HG03378 (cell line): Measurements from ENCODE around the gene TUFM.
"Not testable (repeated sequence)": the region's sequence is repeated elsewhere in the genome, so short reads cannot be mapped to it uniquely, and the experiment has no call there.

ENCODE experiments used
- ATAC-seq: cut with Tn5 transposase; IDR thresholded peaks from one replicate; pipeline ENCODE4 v1.9.1; 2021; ENCODE audit warnings: mild to moderate bottlenecking, moderate library complexity; ENCODE audit not compliant: unreplicated experiment

The TUFM gene

DNA sequence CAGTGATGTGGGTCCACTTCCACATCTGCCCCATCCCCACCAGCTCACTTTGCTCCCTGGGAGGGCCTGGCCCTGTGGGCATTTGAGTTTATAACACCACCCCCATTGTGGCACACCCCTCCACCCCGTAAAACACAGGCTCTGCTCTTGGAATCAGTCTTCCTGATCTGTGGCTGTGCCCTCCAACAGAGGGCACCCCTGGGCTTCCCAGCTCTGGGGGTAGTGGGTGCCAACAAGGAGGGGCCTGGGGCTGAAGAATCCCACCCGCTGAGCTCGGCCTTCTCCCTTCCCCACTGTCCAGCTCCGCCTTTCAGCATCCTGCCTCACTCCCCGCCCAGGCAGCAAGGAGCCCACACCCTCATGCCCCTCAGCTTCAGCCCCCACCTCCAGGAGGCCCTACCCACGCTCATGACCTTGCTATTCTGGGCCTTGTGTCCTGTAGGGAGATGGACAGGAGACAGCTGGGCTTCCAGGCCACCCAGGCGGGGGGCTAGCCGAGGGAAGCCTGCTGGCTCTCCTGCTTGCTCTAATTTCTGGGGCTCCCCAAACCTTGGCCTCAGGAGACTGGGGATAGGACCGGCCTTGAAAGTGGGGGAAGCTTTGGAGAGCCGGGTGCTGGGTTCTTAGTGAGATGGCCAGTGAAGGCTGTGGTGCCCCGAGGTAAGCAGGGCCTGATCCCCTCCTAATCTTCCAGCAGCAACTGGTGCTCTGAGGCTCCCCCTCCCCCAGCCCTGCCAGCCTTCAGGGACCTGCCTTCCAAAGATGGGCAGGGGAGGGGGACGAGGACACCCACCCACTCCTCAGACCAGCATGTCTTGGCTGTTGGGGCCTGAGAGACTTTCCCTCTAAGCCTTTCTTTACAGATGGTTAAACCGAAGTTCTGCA is 29.2 kb upstream of the TUFM start:
- no peak for ATAC-seq

DNA sequence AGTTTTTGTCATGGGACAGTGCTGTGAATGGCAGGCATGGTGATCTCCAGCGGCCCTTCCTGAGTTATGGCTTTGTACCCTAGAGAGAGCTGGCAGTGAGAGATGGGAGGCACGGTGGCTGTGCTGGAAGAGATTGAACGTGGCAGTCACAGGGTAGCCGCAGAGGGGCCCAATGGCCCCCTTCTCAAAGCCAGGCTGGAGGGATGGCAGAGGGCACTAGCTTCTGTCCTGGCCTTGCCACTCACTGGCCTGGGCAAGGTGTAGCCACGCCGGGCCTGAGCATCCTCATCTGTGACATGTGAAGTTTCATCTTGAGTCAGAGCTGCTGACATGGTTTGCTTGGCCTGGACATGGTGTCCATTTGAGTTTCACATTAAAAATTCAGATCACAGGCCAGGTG is 28.3 kb upstream of the TUFM start:
- ATAC-seq, result no peak

DNA sequence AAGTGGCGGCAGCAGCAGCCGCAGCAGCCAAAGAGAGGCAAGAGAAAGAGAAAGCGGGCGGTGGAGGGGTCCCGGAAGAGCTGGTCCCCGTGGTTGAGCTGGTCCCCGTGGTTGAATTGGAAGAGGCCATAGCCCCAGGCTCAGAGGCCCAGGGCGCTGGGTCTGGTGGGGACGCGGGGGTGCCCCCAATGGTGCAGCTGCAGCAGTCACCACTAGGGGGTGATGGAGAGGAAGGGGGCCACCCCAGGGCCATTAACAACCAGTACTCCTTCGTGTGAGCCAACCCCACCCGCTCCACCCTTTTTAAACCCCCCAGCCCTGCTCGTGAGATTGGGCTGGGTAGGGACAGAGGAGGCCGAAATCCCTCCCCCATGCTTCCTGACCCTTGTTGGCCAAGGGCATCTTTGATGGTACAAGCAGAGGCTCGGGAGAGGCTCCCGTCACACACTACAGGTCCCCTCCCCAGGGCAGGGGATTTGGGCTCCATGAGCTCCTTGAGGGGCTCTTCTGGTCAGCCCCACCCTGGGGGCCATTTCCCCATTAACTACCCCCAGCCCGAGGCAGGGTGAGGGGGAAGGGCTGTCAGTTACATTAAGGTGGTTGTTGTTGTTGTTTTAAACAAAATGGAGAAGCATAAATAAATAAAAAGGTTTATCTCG is 27.5 kb upstream of the TUFM start:
- no peak for ATAC-seq

DNA sequence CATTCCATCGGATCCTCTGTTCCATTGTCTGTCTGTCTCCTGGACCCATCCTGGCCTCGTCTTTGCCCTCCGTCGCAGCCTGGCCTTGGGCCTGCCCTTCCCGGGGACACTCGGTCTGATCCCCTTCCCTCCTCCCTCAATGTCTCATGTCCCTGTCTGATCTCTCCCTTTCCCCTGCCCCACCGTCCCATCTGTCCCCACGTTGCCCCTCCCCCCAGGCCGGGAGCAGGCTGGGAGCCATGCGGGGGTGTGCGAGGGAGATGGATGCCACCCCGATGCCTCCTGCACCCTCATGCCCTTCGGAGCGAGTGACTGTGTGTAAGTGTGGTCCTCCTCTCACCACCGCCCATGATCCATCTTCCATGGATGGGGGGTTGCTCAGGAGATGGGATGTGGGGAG is 26.8 kb upstream of the TUFM start:
- no peak for ATAC-seq

DNA sequence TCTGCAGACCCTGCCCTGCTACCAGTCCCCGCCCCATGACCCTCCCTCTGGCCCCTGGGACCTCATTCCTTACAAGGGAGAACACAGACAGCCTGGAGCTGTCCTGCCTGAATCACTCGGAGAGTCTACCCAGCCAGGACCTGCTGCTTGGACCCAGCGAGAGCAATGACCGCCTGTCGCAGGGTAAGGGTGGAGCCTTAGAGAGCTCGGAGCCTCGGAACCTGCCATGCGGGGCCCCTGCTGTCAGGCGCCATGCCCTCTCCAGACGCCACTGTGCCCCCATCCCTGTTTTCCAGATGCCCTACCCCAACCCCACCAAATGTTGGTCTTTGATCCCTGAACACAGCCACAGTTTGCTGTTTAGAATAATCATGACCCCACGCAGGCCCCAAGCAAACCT is 23.1 kb upstream of the TUFM start:
- no peak for ATAC-seq

DNA sequence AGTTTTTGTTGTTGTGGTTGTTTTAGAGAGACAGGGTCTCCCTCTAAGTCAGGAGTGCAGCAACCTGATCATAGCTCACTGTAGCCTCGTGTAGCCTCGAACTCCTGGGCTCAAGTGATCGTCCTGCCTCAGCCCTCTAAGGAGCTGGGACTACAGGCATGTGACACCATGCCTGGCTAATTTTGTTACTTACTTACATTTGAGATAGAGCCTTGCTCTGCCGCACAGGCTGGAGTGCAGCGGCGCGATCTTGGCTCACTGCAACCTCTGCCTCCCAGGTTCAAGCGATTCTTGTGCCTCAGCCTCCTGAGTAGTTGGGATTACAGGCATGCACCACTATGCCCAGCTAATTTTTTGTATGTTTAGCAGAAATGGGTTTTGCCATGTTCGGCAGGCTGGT is 21.5 kb upstream of the TUFM start:
- ATAC-seq, result not testable (repeated sequence)

DNA sequence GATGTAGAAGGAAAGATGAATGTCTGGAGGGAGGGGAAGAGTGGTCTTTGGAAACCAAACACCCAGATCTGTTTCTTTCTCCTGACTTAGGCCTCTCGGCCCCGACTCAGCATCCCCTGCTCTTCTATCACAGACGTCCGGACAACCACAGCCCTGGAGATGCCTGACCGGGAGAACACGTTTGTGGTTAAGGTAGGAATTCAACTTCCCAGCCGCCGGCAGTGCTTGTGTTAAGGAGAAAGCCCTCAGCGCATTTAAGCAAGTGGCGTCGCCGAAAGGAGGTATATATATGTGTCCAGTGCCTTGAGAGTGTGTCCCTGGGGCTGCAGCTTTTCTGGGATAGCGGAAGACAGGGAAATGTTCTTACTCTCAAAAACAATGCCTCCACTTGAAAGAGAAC is 21.1 kb upstream of the TUFM start:
- ATAC-seq, result no peak

DNA sequence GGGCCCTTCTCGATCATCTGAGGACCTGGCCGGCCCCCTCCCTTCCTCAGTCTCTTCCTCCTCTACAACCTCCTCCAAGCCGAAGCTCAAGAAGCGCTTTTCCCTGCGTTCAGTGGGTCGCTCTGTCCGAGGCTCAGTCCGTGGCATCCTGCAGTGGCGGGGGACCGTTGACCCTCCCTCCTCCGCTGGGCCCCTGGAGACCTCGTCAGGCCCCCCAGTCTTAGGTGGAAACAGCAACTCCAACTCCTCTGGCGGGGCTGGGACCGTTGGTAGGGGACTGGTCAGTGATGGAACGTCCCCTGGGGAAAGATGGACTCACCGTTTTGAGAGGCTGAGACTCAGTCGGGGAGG is 20.3 kb upstream of the TUFM start:
- no peak for ATAC-seq

DNA sequence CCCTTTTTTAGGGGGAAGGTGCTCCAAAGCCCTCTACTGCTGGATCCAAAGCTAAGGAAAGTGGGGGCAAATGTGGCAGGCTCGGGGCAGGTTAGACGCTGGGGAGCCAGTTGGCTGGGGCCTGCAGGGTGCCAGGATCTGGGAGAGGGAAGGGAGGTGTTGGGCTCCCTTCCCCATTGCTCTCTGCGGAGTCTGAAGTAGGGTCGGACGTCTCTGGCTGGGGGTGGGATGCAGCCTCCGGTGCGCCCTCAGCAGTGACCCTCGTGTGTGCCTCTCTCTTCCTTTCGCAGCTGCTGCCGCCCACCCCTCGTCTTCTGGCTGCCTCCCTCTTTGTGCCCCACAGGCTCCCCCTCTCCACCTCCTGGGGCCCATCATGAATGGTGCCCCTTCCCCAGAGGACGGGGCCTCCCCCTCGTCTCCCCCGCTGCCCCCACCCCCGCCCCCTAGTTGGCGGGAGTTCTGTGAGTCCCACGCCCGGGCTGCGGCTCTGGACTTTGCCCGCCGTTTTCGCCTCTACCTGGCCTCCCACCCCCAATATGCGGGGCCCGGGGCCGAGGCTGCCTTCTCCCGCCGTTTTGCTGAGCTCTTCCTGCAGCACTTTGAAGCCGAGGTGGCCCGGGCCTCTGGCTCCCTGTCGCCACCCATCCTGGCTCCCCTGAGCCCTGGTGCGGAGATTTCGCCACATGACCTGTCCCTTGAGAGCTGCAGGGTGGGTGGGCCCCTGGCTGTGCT is 19.7 kb upstream of the TUFM start:
- no peak for ATAC-seq

DNA sequence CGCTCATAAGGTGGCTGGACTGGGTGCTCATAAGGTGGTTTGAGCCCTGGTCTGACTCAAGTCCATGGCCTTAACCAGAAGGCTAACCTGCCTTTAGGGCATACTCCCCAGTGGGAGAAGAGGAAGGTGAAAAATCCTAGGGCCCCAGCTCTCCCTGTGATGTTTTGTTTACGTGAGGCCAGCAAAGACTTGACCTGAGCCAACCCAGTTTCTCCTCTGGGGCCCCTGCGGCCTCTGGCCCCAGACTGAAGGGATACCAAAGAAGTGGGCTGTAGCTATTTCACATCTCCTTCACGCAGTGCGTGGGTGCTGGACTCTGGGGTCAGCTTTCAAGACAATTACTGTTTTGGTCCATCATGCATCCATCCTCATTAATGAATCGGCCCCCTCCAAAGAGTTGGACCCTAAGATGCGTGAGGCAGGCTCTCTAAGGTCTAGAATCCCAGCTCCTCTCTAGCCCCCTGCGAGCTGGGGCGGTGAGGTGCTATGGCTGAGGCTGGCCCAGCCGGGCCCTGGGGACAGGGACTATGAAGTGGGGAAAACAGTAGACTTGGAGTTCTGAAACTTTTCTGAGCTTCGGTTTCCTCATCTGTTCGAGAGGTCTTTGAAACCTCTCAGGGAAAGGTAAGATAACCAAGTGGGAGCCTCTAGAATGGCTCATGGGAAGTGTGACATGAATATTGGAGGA is 19.0 kb upstream of the TUFM start:
- ATAC-seq, result no peak

DNA sequence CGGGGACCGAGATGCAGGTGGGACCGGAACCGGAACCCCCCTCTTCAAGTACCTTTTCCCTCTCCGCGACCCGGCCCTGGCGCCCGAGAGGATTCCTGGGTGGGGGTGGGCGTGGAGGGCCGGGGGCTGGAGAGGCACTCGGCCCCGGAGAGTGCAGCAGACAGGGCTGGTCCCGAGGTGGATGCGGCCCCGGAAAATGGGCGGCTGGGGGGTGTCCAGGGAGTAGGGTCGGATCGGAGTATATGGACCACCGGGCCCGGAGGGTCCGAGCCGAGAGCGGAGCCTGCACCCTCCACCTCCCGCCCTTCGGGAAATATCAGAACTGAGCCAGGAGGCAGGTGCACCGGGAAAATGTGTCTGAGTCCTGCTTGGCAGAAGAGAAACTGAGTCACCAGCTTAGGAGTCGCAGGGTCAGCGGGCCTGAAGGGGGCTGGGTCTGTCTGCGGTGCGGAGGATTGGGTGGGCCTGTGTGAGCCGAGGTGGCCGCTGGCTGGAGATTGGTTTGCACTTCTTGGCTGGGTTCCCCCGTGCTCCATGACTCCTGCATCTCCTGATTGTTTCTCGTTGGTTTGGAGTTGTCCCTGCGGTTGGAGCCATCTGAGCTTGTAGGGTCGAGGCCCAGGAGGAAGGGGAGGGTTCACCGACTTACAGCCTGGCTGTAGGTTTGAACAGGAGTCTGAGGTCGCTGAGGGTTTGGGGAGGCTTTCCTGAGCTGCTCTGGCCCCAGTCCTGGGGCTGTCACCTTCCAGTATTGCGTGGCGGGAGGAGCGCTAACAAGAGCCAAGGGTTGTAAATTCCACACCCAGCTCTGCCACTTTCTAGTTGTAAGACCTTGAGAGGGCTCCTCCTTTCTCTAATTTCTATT is 18.0 kb upstream of the TUFM start:
- ATAC-seq, result no peak

DNA sequence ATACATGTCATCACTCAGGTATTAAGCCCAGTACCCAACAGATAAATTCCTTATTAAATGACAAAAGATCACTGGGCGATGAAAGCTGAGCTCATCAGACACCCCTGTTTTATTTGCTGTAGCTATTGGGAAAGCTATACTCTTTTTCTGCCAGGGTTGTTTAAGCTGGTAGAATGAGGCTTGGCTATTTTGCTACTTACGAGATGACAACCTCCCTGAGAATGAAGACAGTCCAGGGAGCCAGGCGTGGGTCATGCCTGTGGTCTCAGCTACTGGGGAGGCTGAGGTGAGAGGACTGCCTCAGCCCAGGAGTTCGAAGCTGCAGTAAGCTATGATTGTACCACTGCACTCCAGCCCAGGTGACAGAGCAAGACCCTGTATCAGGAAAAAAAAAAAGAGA is 13.2 kb upstream of the TUFM start:
- ATAC-seq, result no peak

DNA sequence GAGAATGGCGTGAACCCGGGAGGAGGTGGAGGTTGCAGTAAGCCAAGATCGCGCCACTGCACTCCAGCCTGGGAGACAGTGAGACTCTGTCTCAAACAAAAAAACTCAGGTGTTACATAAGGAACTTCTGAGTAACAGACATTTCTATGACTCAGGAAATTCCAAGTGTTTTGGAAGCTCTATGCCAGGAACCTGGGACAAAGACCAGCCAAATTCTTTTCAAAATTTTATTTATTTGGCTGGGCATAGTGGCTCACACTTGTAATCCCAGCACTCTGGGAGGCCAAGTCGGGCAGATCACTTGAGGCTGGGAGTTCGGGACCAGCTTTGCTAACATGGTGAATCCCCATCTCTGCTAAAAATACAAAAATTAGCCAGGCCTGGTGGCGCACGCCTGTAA is 12.3 kb upstream of the TUFM start:
- ATAC-seq, result no peak

DNA sequence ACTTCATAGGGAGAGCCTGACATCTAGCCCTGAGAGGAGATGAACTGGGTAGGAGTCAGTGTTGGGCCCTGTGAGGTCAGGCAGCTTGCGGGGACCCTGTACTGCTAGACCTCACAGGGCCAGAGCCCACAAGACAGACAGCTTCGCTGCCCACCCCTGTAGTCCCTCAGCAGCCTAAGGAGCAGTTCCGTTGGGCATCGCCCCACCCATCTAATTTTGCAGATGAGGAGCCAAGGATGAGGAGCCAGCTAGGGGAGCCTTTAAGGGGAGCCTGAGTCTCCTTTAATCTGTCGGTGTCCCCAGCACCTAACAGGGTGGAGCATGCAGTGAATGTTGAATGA is 755 bp upstream of the TUFM start:
- peak; percentile 1 for ATAC-seq

DNA sequence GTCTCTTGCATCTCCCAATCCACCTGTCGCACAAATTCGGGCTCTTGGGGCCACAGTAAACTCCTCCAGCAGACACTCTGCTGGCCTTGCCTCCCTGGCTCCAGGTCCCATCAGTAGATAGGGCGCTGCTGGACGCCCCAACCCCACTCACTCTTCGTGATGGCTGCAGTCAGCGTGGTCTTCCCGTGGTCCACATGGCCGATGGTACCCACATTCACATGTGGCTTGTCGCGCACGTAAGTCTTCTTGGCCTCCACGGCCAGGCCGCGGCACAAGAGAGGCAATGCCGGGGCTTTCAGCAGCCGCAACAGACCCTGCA is 428 bp downstream of the TUFM start:
- peak; percentile 10 for ATAC-seq

DNA sequence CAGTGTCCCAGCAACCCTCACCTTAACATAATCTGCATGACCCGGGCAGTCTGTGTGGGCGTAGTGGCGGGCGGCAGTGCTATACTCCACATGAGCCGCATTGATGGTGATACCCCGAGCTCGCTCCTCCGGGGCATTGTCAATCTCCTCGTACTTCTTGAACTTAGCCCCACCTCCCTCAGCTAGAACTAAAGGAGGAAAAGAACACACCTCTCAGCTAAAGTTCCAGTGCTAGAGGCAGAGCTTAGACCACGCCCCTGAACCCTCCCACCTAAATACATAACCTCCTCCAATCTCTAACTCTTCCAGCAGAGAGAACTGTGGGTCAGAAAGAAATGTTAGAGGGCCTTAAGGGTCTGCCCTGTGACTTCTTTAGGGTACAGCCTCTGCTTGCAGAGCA is 855 bp downstream of the TUFM start:
- ATAC-seq, result no peak

DNA sequence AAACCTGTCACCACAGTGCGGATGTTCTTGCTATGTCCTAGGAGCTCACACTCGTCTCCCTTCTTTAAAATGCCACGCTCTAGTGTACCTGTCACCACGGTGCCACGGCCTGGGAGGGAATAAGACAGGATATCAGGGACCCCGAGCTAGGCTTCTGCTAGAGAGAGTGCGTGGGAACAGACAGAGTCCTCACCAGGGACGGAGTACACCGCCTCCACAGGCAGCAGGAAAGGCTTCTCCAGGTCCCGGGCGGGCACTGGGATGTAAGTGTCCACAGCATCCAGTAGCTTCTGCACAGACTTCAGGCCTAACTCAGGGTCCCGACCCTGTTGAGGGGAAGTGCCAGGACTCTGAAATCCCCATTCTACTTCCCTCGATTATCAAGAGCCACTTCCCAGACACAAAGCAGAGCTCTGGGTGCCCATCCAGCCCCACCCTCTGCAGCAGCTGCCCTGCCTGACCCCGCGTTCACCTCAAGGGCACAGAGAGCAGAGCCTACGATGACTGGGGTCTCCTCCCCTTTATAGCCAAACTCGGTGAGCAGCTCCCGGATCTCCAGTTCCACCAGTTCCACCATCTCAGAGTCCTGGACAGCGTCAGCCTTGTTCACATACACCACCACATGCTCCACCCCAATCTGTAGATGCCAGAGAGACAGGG is 1.8 kb downstream of the TUFM start:
- no peak for ATAC-seq

DNA sequence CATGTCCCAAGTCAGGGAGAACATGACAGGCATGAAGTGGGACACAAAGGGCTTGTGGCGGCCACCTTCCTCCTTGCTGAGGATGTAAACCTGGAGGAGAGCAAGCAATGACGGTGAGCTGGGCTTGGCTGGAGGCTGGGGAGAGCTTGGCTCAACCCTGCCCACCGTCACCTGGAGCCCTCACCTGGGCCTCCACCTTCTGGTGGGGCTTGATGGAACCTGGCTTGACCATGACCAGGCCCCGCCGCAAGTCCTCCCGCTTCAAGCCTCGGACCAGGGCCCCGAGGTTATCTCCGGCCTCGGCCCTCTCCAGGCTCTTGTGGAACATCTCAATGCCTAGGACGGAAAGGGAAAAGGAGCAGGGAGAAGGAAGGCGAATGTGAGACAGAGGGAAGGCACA is 2.4 kb downstream of the TUFM start:
- ATAC-seq, result no peak

DNA sequence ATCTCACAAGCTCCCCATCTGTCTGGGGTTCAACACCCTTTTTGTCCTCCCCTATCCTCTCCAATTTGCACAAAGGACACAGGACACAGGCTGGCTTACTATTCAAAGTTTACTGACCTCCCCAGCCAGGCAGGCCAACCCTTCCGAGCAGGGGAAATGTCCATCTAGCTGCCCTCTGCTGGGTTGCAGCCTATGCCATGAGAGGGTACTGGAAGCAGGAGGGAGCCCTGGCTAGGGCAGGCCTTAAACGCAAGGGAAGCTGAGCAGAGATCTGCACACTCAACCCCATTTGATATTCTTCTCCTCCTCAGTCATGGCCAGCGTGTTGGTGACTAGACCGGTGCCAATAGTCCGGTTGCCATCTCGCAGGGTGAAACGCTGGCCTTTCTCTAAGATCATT is 3.5 kb downstream of the TUFM start:
- ATAC-seq, result no peak

DNA sequence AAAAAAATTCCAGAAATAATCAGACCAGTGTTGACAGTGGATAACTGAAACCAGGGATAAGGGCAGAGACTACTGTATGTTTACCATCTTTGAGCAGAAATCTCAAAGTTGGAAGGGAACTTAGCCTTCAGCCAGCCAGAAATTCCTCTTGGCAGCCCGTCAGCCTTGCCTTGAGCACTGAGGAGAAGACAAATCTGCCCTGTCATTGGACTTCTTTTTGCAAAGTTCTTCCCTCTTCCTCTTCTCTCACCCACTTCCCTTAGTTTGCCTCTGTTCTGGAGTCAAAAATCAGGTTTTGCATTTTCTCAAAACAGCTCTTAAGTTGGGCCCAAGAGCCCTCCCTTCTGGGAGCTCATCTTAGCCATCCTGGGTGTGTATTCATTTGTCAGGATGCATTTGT is 6.2 kb downstream of the TUFM start:
- ATAC-seq, result no peak
